Activated CD8-positive, alpha-beta memory T cell treated with anti-CD3 and anti-CD28 coated beads, Interleukin-2, amount 50 U/mL, for 1 hour (primary cell): ENCODE data around the gene GLA.

Source experiments
- DNase-seq: peaks from one replicate; pipeline ENCODE4 v3.0.0-alpha.2; 2020; ENCODE audit errors: extremely low read depth

The GLA gene

DNA sequence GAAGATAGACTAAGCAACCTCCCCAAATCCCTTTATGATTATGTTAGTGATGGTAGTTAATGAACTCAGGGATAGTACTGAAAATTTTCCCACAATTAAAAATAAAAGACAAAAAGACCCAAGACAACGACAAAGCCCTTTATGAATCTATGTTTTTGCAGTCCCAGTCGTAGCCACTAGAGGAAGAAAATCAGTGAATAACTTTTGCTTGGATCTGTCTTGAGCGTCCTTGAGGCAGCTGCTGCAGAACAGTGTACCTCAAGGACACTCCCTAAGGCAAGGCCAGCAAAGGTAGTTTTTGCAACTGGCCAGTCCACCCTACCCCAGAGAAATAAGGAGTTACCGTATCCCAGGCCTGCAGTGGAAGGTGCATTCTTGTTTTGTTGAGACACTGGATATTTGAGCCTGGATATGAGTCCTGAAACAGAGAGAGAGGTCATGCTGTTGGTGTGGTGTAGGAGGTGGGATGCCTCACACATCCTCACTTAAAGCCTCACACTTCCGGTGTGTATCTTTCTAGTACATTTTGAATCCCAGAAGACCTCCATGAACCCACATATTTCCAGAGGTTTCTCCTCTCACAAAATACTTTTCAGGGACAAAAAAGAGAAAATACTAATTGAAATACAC is 50.4 kb downstream of the GLA start:
- no peak for DNase-seq

DNA sequence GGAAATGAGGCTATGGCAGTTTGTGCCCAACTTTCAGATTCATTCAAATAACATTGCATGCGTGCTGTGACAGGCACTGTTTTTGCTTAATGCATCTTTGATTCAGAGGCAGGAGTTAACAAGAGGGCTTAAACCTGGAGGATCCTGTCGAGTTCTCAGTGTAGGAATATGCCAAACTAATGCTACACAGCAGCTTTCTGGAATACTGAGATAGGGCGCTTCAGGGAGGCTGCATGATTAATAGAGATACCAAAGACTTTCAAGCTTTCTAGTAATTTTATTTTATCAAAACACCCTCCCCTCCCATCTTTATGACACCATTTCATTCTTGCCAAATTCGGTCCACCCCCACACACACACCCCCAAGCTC is 58.5 kb downstream of the GLA start:
- no peak for DNase-seq

- peak; percentile 31 for DNase-seq
These were observed 59.1 kb downstream of the GLA start, which contains the start of gene TIMM8A for GRCh38 chrX:101348452-101349192. TSS of gene TIMM8A (minus strand) at chrX:101348742. CDS start at chrX:101348664, 78 bp downstream.

DNA sequence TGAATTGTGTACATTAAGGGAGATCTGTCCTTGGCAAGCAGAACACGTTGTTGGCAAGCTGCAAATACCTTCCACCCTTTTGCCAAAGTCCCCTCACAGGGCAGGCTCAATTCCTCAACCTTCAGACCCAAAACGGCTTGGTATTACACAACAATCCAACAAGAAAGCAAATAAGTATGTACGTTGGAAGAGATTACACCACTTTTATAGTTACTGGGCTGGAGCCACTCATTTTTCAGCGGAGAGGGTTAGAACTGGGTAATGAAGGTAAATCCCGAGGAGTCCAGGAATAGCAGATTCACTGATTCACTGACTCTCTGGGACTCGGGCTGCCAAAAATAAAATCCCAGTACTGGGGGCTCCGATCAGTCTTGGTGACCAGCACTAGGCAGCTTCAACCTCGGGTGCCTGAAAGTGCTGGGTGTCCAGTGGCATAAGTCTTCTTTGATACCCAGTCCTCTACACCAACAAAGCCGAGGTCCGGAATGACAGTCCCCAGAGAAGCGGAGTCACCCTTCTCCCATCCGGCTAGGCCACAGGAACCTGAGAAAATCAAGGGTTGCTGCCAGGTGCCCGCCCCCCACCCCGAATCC is 59.8 kb downstream of the GLA start:
- no peak for DNase-seq
